Endothelial cell of umbilical vein (primary cell): ENCODE results near the gene SORCS3. TPM values are rescaled to one million over a fixed set of nuclear protein-coding genes. Genes with fewer than 3 reads are reported as not detected.

ENCODE experiments used
- BruUV-seq: library from RNA; stranded (reverse); fragments of 400-500 nt; replicated peaks from 2 replicates; lab custom pipeline; 2021; lab: Mats Ljungman, UMichigan
- CTCF ChIA-PET: fragments of 300-600, 350-600 bp; sonication (Branson Sonifier 250); formaldehyde crosslinking; loops from one replicate; lab custom pipeline; 2021; ENCODE audit warnings: antibody characterized with exemption, inconsistent platforms; lab: Charles Lee
- POLR2A ChIA-PET: fragments of 300-600, 350-600 bp; sonication (Branson Sonifier 250); formaldehyde crosslinking; loops from one replicate; lab custom pipeline; 2021; ENCODE audit warnings: antibody characterized with exemption, inconsistent platforms; lab: Charles Lee
- DNase-seq: peaks from one replicate; pipeline ENCODE4 v3.0.0-alpha.2; 2011; ENCODE audit warnings: low read depth, low spot score
- FAIRE-seq: peaks from 2 replicates; lab custom pipeline; 2011; peaks lifted over from hg19 to GRCh38; lab: Jason Lieb, UNC
- H2AFZ ChIP-seq: 2 replicates; pipeline ENCODE4 v1.6.0; 2012; ENCODE audit warnings: low read depth, low read length, control low read depth, inconsistent platforms
- H3K27ac ChIP-seq: 2 replicates; pipeline ENCODE4 v1.5.1; 2011; ENCODE audit warnings: low read depth, mild to moderate bottlenecking, control low read depth, low read length, moderate library complexity; ENCODE audit not compliant: insufficient read depth
- H3K27me3 ChIP-seq, 2 experiments: 2 replicates each; pipeline versions ENCODE4 v1.6.0 to v1.6.1; 2011; ENCODE audit warnings: low read length in 2 of 2, mixed read lengths in 1 of 2; ENCODE audit not compliant: control insufficient read depth in 2 of 2, insufficient read depth in 2 of 2
- H3K36me3 ChIP-seq, 2 experiments: 2 replicates in 1 of 2; 3 replicates in 1 of 2; pipeline ENCODE4 v1.5.1; 2011; ENCODE audit warnings: low read length in 2 of 2, mild to moderate bottlenecking in 1 of 2, moderate library complexity in 1 of 2; ENCODE audit not compliant: control insufficient read depth in 2 of 2, insufficient read depth in 2 of 2; ENCODE audit errors: extremely low read depth in 1 of 2
- H3K4me1 ChIP-seq: 3 replicates; pipeline ENCODE4 v1.5.1; 2011; ENCODE audit warnings: mild to moderate bottlenecking, low read length; ENCODE audit not compliant: control insufficient read depth, insufficient read depth; ENCODE audit errors: extremely low read depth
- H3K4me2 ChIP-seq: 2 replicates; pipeline ENCODE4 v1.6.1; 2011; ENCODE audit warnings: low read length, control low read depth, mixed read lengths; ENCODE audit not compliant: insufficient read depth
- H3K4me3 ChIP-seq, 3 experiments: fragments of 200-600 bp in 1 of 3; sonication (generic), shearing (Covaris generic) in 1 of 3; replicated peaks in 1 of 3; 2 replicates each; pipeline ENCODE4 v1.5.1; 2011 to 2016; ENCODE audit warnings: control low read depth in 3 of 3, low read length in 3 of 3, mild to moderate bottlenecking in 2 of 3, inconsistent platforms in 1 of 3, low read depth in 1 of 3, moderate library complexity in 1 of 3; ENCODE audit not compliant: insufficient read depth in 1 of 3
- H3K79me2 ChIP-seq: 2 replicates; pipeline ENCODE4 v1.6.0; 2012; ENCODE audit warnings: low read length, inconsistent platforms; ENCODE audit not compliant: control insufficient read depth, insufficient read depth
- H3K9ac ChIP-seq: replicated peaks from 2 replicates; pipeline ENCODE3; 2011; ENCODE audit warnings: low read length, control low read depth; ENCODE audit not compliant: insufficient read depth; ENCODE audit errors: extremely low read depth
- H3K9me1 ChIP-seq: replicated peaks from 3 replicates; pipeline ENCODE4 v1.6.0; 2011; ENCODE audit warnings: mild to moderate bottlenecking, low read length; ENCODE audit not compliant: control insufficient read depth, insufficient read depth; ENCODE audit errors: extremely low read depth
- H3K9me3 ChIP-seq: replicated peaks from 2 replicates; pipeline ENCODE4 v1.5.1; 2012; ENCODE audit warnings: low read length, inconsistent platforms; ENCODE audit not compliant: control insufficient read depth, insufficient read depth
- H4K20me1 ChIP-seq: replicated peaks from 2 replicates; pipeline ENCODE3; 2011; ENCODE audit warnings: mild to moderate bottlenecking, low read length; ENCODE audit not compliant: control insufficient read depth, insufficient read depth; ENCODE audit errors: extremely low read depth
- CTCF ChIP-seq, 2 donors: IDR thresholded peaks; 1 replicate in 1 of 2; 2 replicates in 1 of 2; pipeline ENCODE4 v1.5.1; 2011; ENCODE audit warnings: low read length in 2 of 2, mild to moderate bottlenecking in 2 of 2, moderate library complexity in 2 of 2, control low read depth in 1 of 2, inconsistent platforms in 1 of 2, low read depth in 1 of 2; ENCODE audit not compliant: insufficient read depth in 1 of 2; ENCODE audit errors: extremely low read depth in 1 of 2
- EZH2 ChIP-seq: IDR thresholded peaks from 2 replicates; pipeline ENCODE4 v1.6.1; 2012; ENCODE audit warnings: borderline replicate concordance, low read depth, mild to moderate bottlenecking, moderate library complexity, low read length, inconsistent platforms; ENCODE audit not compliant: severe bottlenecking
- FOS ChIP-seq: IDR thresholded peaks from 2 replicates; pipeline ENCODE4 v1.6.1; 2011; ENCODE audit warnings: mild to moderate bottlenecking, low read length, moderate library complexity, borderline replicate concordance; ENCODE audit not compliant: insufficient read depth
- GATA2 ChIP-seq: IDR thresholded peaks from 2 replicates; pipeline ENCODE4 v1.7.0; 2011; ENCODE audit warnings: low read depth, mild to moderate bottlenecking, moderate library complexity, mixed read lengths, low read length; ENCODE audit not compliant: insufficient read length, insufficient read depth
- JUN ChIP-seq: IDR thresholded peaks from 2 replicates; pipeline ENCODE4 v1.6.1; 2011; ENCODE audit warnings: borderline replicate concordance, low read depth; ENCODE audit not compliant: insufficient read length, insufficient read depth
- MAX ChIP-seq: IDR thresholded peaks from 2 replicates; pipeline ENCODE4 v1.6.1; 2011; ENCODE audit not compliant: insufficient read depth, insufficient read length
- MYC ChIP-seq: IDR thresholded peaks from one replicate; pipeline ENCODE4 v1.6.1; 2011; ENCODE audit warnings: mild to moderate bottlenecking, low read depth, low read length
- POLR2A ChIP-seq: IDR thresholded peaks from 2 replicates; pipeline ENCODE4 v1.6.1; 2012; ENCODE audit warnings: low read depth, mild to moderate bottlenecking, control low read depth, low read length
- POLR2AphosphoS5 ChIP-seq: IDR thresholded peaks from 2 replicates; pipeline ENCODE4 v1.6.1; 2012; ENCODE audit warnings: low read depth, mild to moderate bottlenecking, control low read depth, low read length, moderate library complexity; ENCODE audit not compliant: insufficient read depth
- dilution Hi-C: fragments of 300-500 bp; cut with MboI; formaldehyde crosslinking; loops from one replicate; pipeline ENCODE4 v1.15.0; 2019; ENCODE audit warnings: low sequenced_read_pairs; ENCODE audit not compliant: extremely low pct_ligation_motif_present
- intact Hi-C: fragments of 100-400 bp; cut with micrococcal nuclease; formaldehyde crosslinking; loops from one replicate; pipeline ENCODE4 v1.10.0; 2022
- polyA plus RNA-seq, 4 experiments: library from polyadenylated mRNA; depleted of rRNA in 3 of 4; stranded (reverse) in 3 of 4; unstranded in 1 of 4; fragments of >200 nt; gene quantifications; 2 replicates each; pipeline versions ENCODE4 v1.2.1 to v1.2.3, GENCODE V29; 2011 to 2012; ENCODE audit warnings: missing spikeins in 1 of 4
- total RNA-seq: library from RNA; stranded (reverse); gene quantifications from 2 replicates; pipeline ENCODE4 v1.2.3, GENCODE V29; 2021

SORCS3 gene
- total and polyA plus RNA-seq, 2 donors (not counting 3 experiments of a cell fraction or from before 2014, with no cell fraction given): not detected

- TF ChIP-seq EZH2 (no peak), MAX (no peak), JUN (no peak), CTCF (IDR thresholded peaks at IDR 0.05; ENCODE audit: extremely low read depth in 1 of 2, insufficient read depth in 1 of 2, low read depth in 1 of 2, low read length in 2 of 2) (no peak), GATA2 (no peak), MYC (no peak), FOS (no peak), POLR2AphosphoS5 (no peak), POLR2A (no peak)
- no peaks in the 10 kb centered on the region for H3K27me3 ChIP-seq
- no TSS peak for BruUV-seq
- no peak overlapping the region for H3K4me2 ChIP-seq
- no peaks in the 10 kb centered on the region for H3K9me3 ChIP-seq
- DNase-seq (no peak), FAIRE-seq (no peak)
- H4K20me1 ChIP-seq: no peaks in the 10 kb centered on the region
- H3K36me3 ChIP-seq: no peaks in the 10 kb centered on the region
- H3K9me1 ChIP-seq: no peaks in the 10 kb centered on the region
- H3K9ac ChIP-seq: no peak overlapping the region
- dilution Hi-C loops: no loop called here
- H3K27ac ChIP-seq: no peak overlapping the region
- intact Hi-C loops: no loop called here
- no peak overlapping the region for H2AFZ ChIP-seq
- H3K4me3 ChIP-seq: no peak overlapping the region
- CTCF ChIA-PET: no interaction called here
- no peaks in the 10 kb centered on the region for H3K4me1 ChIP-seq
- POLR2A ChIA-PET: no interaction called here
- H3K79me2 ChIP-seq: no peaks in the 10 kb centered on the region
These were observed 65.8 kb downstream of the SORCS3 start for GRCh38 chr10:104706886-104707285.
